Mesenteric fat pad (tissue), 1 donor: ENCODE measurements around the gene PIP4K2A. TPM values are rescaled to one million over a fixed set of nuclear protein-coding genes. Genes with fewer than 3 reads are reported as not detected.

Source experiments
- DNase-seq: peaks from one replicate; pipeline ENCODE4 v3.0.0-alpha.2; 2020; ENCODE audit warnings: low spot score
- total RNA-seq: library from RNA; stranded (reverse); fragmentation: NEBNext Ultra II Directional; extraction: Animal tissue kit (Norgen Biotek cat#: 25700); gene quantifications from one replicate; pipeline ENCODE4 v1.2.1, GENCODE V29; 2021
- donor health status: DM: yes; HTN: yes; CAD: no.

Gene PIP4K2A
- total RNA-seq, 1 donor from 2014 or later = 49.6 TPM

- no peak for DNase-seq
Observed at GRCh38 chr10:22560096-22560912, 154.1 kb downstream of the PIP4K2A start.

- no peak for DNase-seq
Observed at GRCh38 chr10:22557321-22557720, 157.1 kb downstream of the PIP4K2A start.

GRCh38 chr10:22556774-22557173 lies 157.6 kb downstream of the PIP4K2A start:
- no peak for DNase-seq

GRCh38 chr10:22554461-22555182 lies 159.8 kb downstream of the PIP4K2A start:
- no peak for DNase-seq

- no peak for DNase-seq
Observed at GRCh38 chr10:22553452-22553995, 160.9 kb downstream of the PIP4K2A start.

- no peak for DNase-seq
Observed at GRCh38 chr10:22552888-22553378, 161.4 kb downstream of the PIP4K2A start.

GRCh38 chr10:22551681-22552365 lies 162.6 kb downstream of the PIP4K2A start:
- no peak for DNase-seq

GRCh38 chr10:22550732-22551131 lies 163.6 kb downstream of the PIP4K2A start:
- DNase-seq = no peak

GRCh38 chr10:22548344-22548743 lies 166.0 kb downstream of the PIP4K2A start:
- no peak for DNase-seq

GRCh38 chr10:22545643-22546042 lies 168.7 kb downstream of the PIP4K2A start:
- no peak for DNase-seq

GRCh38 chr10:22544325-22545068 lies 169.9 kb downstream of the PIP4K2A start:
- DNase-seq = no peak

- DNase-seq = no peak
Observed at GRCh38 chr10:22542773-22543172, 171.6 kb downstream of the PIP4K2A start.

GRCh38 chr10:22541900-22542299 lies 172.5 kb downstream of the PIP4K2A start:
- no peak for DNase-seq

- DNase-seq = no peak
Observed at GRCh38 chr10:22539579-22540298, 174.6 kb downstream of the PIP4K2A start.

- no peak for DNase-seq
Observed at GRCh38 chr10:22537810-22538209, 176.6 kb downstream of the PIP4K2A start.

GRCh38 chr10:22536620-22537019 lies 177.8 kb downstream of the PIP4K2A start:
- no peak for DNase-seq

GRCh38 chr10:22534849-22535604 lies 179.4 kb downstream of the PIP4K2A start:
- DNase-seq = no peak

GRCh38 chr10:22531441-22531840 lies 182.9 kb downstream of the PIP4K2A start:
- no peak for DNase-seq

- no peak for DNase-seq
Observed at GRCh38 chr10:22531008-22531407, 183.4 kb downstream of the PIP4K2A start.
